ENCODE measurements around the gene STT3B.

DNA sequence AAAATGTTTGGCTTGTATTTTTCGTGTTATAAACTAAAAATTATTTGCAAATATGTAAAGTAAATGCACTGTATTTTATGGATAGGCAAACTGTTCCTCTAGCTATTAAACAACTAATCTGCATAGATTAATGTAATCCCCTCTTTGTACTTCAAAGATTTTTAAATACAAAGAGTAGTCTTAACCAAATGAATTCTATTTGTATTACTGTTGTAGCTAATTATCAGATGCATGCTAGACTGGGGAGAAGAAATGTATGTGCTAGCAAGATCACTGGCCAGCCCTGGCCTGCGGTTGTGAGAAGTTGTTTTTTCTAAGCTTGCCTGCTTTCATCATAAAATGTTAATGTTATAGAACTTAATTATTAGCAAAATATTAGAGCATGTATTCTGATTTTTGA is 92.6 kb downstream of the STT3B start:
- TF ChIP-seq EZH2 (IDR thresholded peaks at IDR 0.05; ENCODE audit: low read depth), result no peak
- TF ChIP-seq, protein P1, sequence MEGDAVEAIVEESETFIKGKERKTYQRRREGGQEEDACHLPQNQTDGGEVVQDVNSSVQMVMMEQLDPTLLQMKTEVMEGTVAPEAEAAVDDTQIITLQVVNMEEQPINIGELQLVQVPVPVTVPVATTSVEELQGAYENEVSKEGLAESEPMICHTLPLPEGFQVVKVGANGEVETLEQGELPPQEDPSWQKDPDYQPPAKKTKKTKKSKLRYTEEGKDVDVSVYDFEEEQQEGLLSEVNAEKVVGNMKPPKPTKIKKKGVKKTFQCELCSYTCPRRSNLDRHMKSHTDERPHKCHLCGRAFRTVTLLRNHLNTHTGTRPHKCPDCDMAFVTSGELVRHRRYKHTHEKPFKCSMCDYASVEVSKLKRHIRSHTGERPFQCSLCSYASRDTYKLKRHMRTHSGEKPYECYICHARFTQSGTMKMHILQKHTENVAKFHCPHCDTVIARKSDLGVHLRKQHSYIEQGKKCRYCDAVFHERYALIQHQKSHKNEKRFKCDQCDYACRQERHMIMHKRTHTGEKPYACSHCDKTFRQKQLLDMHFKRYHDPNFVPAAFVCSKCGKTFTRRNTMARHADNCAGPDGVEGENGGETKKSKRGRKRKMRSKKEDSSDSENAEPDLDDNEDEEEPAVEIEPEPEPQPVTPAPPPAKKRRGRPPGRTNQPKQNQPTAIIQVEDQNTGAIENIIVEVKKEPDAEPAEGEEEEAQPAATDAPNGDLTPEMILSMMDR (conservative IDR thresholded peaks at IDR 0.05), result no peak
